Activated CD8-positive, alpha-beta memory T cell treated with anti-CD3 and anti-CD28 coated beads for 1 hour (primary cell): ENCODE data around the gene KCNMA1.

Source experiments
- DNase-seq, 2 donors: peaks; one replicate each; pipeline ENCODE4 v3.0.0-alpha.2; 2020; ENCODE audit warnings: low read depth in 1 of 2; ENCODE audit errors: extremely low read depth in 1 of 2

The KCNMA1 gene

GRCh38 chr10:76983624-76984023, 654.0 kb downstream of the KCNMA1 start:
- no peak for DNase-seq

- DNase-seq: no peak
These were observed 654.9 kb downstream of the KCNMA1 start for GRCh38 chr10:76982671-76983070.

DNA sequence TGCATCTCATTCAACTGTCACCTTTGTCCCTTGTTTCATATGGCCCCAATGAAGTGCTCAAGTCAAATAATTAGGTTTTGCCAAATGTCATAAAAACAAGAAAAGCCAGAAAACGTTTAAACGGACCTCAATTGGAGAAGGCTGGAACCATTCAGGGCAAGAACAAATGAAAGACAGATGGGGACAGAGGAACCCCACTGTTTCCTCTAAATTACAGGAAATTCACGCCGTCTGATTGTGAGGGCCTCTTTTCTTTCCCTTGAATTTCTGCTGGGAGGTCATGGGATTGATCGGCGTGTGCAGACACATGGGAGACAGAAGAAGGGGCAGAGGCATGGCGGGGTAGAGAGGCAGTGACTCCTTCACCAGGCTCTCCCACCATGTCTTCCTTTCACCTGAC, 656.4 kb downstream of the KCNMA1 start:
- DNase-seq: no peak

DNA sequence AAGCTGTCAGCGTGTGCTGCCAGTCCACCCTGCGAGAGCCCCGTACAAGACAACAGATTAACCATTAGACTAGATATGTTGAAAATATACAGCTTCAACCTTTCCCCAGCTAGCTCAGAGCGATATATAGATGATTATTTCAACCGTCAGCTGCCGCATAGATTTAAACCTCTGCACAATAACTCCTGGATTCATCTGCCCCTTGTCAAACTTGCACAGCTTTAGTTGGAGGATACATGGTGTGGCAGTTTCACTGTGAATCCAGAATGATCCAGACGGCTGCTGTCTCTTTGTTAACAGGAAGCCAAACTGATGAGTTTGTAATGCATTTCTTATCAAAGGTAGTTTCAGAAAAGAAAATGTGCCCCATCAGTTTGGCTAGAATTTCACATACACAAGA, 659.7 kb downstream of the KCNMA1 start:
- DNase-seq: no peak

DNA sequence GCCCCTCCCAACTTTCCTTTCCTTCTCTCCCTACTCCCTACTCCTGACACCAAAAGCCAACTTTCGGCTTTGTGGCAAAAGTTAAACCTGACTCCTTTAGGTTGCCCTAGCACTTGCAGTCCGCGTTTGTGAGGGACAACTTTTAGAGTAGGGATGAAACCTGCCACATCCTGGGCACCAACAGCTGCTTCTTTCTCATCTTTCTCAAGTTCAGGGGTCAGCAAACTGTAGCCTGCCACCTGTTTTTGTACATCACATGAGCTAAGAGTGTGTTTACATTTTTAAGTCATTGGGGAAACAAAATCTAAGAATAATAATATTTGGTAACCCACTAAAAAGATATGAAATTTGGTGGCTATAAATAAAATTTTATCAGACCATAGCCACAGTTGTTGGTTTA, 660.6 kb downstream of the KCNMA1 start:
- no peak for DNase-seq

GRCh38 chr10:76976142-76976541, 661.5 kb downstream of the KCNMA1 start:
- no peak for DNase-seq

- DNase-seq: no peak
These were observed 662.5 kb downstream of the KCNMA1 start for GRCh38 chr10:76975126-76975525.

GRCh38 chr10:76974017-76974691, 663.5 kb downstream of the KCNMA1 start:
- DNase-seq: no peak

GRCh38 chr10:76973091-76974016, 664.3 kb downstream of the KCNMA1 start:
- DNase-seq: no peak

DNA sequence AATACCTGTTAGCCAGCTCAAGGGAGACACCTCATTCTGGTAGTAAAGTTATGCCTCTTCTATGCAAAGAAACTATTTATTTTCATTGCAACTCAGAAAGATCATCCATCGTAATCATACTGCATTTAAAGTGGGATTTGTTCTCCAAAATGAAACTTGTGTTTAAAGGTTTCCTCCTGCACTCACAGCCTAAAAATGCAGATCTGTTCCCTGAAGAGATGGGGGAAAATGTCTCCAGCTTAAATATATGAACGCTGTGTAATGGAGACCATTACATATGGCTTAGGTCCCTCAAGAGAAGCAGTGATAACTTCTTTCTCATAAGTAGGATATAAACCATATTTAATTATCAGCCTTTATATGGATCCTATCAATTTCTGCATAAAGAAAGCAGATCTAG, 665.1 kb downstream of the KCNMA1 start:
- DNase-seq: no peak

DNA sequence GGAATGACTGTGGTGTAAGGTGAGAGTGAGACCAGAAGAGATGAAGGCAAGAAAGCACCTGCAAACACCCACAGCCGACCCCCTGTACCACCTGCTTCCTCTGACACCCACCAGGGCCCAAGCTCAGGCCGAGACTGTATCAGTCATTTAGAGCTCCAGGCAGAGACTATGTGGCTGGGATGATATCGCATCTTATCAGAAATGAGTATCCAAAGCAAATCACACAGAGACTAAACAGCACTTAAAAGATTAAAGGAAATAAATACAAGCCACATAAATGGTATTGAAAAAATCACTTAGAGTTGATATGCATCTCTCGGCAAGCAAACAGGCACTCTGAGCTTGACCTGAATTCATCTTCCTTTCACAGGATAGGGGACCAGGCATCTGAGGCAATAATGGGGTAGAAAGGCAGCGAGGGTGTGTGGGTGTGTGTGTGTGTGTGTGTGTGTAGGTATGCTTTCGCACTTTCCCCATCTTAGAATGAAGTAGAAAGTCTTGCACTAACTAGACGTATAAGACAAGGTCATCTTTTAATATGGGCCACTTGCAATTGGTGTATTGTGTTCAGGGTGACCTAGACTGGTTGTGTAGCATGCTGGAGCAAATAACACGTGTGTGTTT, 665.9 kb downstream of the KCNMA1 start:
- no peak for DNase-seq

DNA sequence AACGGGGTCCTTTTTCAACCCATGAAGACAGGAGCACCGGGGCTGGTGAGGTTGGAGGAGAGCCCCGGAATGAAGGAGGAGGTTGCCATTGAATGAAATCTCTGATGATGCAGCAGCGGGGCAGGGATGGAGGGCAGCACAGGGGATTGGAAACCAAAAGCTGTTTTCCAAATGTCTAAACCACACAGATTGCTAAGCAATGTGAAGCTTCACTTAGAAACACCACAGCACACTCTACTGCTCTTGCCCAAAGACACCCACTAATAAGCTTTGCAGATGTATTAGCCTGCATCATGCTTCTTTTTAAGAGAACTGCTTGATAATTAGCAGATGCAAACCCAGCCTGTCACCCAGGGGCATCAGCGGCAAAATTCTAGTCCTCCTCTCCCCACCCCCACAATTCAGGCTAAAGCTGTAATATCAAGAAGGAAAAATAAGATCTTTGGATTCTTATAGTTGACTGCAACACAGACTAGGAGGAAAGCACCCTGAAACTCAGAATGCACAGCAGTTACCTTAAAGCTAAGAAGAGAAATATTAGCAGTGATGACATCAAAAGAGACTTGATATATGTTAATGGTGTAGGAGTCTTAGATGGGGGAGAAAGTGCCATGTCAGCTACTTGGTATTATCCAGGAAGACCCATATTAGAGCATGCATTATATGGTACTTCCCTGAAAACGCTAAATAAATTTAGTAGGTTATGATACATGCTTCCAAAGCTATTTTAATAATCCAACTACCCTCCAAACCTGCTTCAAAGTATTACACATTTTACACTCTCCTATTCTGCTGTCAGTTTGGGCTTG, 666.7 kb downstream of the KCNMA1 start:
- no peak for DNase-seq

DNA sequence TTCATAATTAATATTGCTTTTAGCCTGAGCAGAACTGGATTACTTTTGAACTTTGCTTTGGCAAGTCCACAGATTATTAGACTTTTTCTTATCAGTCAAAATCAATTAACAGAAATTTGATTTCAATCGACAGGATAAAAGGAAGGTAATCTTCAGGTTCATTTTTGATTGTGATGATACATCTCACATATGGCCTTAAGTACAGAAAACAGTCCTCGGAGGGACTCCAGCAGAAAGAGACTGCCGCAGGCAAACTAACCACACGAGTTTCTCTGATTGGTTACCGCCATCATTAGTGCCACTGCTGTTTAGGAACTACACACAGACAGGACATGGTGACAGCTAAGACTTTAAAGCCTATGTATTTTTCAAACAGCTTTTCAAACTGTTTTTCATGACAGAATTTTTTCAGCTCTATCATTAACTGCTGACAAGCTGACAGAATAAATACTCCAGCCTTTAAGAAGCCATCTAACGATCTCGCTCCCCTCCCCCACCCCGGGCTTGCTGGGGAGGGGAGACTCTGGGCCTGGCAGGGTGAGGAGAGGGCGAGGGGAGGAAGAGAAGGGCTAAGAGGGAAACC, 668.2 kb downstream of the KCNMA1 start:
- DNase-seq: no peak

DNA sequence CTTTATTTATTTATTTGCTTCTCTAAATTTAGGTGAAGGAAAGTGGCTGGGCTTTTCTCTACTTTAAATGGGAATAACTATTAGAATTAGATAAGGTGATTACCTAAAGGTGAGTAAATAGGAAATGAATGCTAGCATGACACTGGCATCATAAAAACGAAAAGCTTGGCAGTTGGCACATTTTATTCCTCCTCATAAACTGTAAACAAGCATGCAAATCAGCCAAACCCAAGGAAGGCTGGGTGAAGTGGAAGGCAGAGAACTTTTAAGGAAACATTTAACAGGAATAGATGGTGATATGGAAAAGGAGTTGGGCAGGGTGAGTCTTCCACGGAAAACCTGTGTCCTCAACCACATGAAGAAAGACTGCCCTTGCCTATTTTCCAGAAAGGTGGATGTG, 669.1 kb downstream of the KCNMA1 start:
- no peak for DNase-seq

DNA sequence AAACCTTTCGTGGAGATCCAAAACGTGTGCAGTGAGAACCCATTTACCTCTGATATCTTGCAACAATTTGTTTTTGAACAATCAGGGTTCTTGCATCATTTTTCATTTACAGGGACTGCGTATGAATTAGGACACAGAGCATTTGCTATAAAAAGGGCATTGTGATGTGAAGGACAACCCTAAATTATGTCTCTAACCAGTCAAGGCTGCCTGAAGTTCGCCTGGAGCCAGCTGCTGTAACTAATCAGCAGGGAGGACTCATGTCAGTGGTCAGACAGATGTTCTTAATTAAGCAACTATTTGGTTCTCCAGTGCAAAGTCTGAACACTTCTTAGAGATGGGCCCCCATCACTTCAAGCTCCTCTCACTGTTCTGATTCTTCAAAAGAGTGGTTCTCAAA, 674.8 kb downstream of the KCNMA1 start:
- no peak for DNase-seq

GRCh38 chr10:76961841-76962240, 675.8 kb downstream of the KCNMA1 start:
- DNase-seq: no peak

DNA sequence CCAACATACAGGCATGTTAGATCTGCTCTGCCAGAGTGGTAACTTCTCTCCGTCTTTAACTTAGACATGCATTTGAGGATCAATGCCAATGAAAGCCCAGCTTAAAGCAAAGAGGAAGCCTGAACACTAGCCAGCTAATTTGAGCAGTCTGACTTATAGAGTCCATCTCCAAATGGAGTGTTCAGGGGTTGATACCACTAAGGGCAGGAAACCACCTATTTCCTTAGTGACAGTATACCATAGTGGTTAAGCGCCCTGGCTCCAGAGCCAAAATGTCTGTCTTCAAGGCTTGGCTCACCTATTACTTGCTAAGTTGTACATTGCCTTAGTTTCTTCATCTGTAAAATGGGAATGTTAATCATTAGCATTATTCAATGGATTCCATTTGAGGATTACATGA, 678.5 kb downstream of the KCNMA1 start:
- no peak for DNase-seq

DNA sequence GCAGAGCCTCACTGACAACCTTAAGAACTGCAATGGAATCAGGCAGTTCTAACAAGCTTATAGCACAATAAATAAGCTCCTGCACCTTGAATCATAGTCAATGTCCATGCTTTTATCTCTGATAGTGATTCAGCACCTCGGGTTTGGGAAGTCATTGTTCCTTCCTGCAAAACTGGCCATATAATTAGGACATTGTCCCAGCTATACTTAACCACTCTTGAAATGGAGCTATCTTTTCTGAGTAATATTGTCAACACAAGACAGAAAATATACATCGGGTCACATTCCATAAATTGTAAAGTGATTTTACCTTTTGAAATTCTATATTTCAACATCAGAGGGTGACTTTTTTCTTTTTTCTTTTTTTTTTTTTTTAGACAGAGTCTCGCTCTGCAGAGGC, 682.8 kb downstream of the KCNMA1 start:
- DNase-seq: no peak

DNA sequence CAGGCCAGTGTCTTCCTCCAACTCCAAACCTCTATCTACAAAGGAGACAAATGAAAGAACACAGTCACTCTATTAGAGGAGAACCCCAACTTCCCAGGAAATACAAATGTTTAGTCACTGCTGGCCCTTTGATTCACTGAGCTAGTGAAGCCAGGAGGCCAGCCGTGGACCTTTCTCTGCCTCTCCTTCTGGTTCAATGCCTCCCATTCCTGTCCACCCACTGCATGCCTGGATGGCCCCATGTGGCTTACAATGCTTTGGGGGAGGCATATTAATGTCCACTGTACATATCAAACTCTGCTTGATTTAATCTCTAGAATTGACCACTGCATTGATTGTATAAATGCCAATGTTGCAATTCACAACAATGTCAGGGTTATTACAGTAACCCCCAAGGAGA, 687.3 kb downstream of the KCNMA1 start:
- no peak for DNase-seq

DNA sequence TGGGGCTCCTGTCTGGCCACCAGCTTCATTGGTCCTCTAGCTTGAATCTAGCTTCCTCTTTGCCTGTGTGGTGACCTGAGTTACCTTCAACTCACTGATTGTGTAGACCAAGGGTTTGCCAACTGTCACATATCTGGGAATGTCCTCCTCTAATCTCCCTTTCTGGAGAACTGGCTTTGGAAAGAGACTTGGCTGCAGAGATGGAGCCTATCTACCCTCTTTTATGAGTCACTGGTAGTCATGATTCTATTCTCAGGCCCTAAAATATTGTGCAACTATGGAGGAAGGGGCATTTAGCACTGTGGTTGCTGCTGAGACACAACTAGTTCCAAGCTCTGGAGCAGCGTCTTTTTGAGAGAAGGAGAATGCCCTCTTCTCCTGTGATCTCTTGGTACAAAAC, 691.3 kb downstream of the KCNMA1 start:
- DNase-seq: no peak

DNA sequence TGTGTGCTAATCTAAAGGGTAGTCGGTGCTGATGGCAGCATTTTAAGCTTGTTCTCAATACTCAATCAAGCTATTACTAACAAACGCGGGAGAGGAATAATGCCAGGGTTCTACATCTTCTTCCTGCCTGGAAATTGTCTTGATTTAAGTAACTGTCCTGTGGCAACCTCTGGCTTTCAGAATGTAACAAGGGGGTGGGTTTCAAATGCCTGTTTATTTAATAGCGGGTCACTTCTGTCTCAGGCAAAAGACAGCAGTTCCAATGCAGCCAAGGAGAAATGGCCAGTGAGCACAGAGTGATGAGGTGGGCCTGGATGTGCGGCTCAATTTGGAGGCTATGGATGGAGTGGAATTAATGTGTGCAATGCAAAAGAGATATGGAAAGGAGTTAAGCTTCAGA, 692.4 kb downstream of the KCNMA1 start:
- DNase-seq: no peak
